ES-I3 (cell line): ENCODE results near the gene GPR75.
"Not testable (repeated sequence)": the region's sequence is repeated elsewhere in the genome, so short reads cannot be mapped to it uniquely, and the experiment has no call there.

Experiments
- H3K36me3 ChIP-seq: 2 replicates; pipeline ENCODE4 v1.6.1; 2013; ENCODE audit warnings: mild to moderate bottlenecking, low read length, control low read depth, moderate library complexity; ENCODE audit not compliant: insufficient read depth
- H3K4me1 ChIP-seq: 2 replicates; pipeline ENCODE4 v1.6.1; 2013; ENCODE audit warnings: mild to moderate bottlenecking, control low read depth, low read length; ENCODE audit not compliant: insufficient read depth
- H3K9ac ChIP-seq: 2 replicates; pipeline ENCODE4 v1.6.1; 2013; ENCODE audit warnings: low read depth, mild to moderate bottlenecking, low read length, moderate library complexity
- H3K9me3 ChIP-seq: 2 replicates; pipeline ENCODE4 v1.6.1; 2013; ENCODE audit warnings: mild to moderate bottlenecking, low read length, moderate library complexity; ENCODE audit not compliant: control insufficient read depth, insufficient read depth

GPR75 gene

DNA sequence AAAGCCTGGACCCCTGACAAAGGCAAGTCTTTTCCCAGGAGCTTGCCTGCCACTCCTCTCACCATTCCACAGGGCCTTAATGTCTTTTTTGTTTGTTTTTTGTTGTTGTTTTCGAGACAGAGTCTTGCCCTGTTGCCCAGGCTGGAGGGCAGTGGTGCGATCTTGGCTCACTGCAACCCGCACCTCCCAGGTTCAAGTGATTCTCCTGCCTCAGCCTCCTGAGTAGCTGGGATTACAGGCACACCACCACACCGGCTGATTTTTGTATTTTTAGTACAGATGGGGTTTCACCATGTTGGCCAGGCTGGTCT is 29.8 kb downstream of the GPR75 start:
- not testable (repeated sequence) for H3K36me3 ChIP-seq, H3K9me3 ChIP-seq, H3K9ac ChIP-seq
- peaks cover 18% of the 10 kb centered on the region for H3K4me1 ChIP-seq

GRCh38 chr2:53829273-53829979 is 30.3 kb downstream of the GPR75 start:
- H3K36me3 ChIP-seq, result no peaks in the 10 kb centered on the region
- no peaks in the 10 kb centered on the region for H3K9me3 ChIP-seq
- H3K9ac ChIP-seq, result no peak overlapping the region
- peaks cover 18% of the 10 kb centered on the region for H3K4me1 ChIP-seq

DNA sequence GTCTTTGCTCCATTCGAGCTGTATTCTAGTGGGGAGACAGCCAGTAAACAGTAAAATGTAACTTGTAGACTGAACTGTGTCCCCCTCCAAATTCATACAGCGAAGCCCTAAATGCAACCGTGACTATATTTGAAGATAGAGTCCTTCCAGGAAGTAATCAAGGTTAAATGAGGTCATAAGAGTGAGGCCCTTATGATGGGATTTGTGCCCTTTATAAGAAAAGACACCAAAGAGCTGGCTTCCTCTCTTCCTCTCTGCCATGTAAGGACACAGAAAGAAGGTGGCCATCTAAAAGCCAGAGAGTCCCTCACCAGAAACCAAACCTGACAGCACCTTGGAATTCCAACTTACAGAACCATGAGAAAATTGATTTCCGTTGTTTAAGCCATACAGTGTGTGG is 31.4 kb downstream of the GPR75 start:
- no peaks in the 10 kb centered on the region for H3K9me3 ChIP-seq
- no peak overlapping the region for H3K9ac ChIP-seq
- peaks cover 18% of the 10 kb centered on the region for H3K4me1 ChIP-seq
- no peaks in the 10 kb centered on the region for H3K36me3 ChIP-seq

GRCh38 chr2:53827398-53828175 is 32.2 kb downstream of the GPR75 start:
- Histone ChIP-seq H3K9me3 (no peaks in the 10 kb centered on the region), H3K36me3 (no peaks in the 10 kb centered on the region), H3K4me1 (peaks cover 18% of the 10 kb centered on the region), H3K9ac (no peak overlapping the region)

GRCh38 chr2:53826587-53827397 is 33.0 kb downstream of the GPR75 start:
- Histone ChIP-seq H3K4me1 (peaks cover 18% of the 10 kb centered on the region), H3K9me3 (no peaks in the 10 kb centered on the region), H3K9ac (no peak overlapping the region), H3K36me3 (no peaks in the 10 kb centered on the region)

DNA sequence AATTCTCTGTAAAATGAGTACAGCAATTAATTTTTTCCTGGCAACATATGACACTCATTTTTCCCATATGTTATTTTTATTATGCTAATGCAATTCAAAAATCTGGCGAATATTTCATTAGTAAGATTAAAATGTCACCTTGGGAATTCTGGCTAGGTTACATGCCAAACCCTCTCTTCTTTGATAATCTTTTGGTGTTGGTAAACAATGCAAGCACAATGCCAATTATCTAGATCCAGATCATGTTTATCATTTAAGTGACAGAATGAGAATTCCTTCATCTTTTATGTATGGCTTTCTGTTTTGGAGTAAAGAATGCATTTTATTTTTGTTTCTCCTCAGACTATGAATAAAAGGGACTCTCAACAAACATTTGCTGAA is 33.7 kb downstream of the GPR75 start:
- no peaks in the 10 kb centered on the region for H3K36me3 ChIP-seq
- no peak overlapping the region for H3K9ac ChIP-seq
- H3K9me3 ChIP-seq, result no peaks in the 10 kb centered on the region
- H3K4me1 ChIP-seq, result peaks cover 18% of the 10 kb centered on the region

DNA sequence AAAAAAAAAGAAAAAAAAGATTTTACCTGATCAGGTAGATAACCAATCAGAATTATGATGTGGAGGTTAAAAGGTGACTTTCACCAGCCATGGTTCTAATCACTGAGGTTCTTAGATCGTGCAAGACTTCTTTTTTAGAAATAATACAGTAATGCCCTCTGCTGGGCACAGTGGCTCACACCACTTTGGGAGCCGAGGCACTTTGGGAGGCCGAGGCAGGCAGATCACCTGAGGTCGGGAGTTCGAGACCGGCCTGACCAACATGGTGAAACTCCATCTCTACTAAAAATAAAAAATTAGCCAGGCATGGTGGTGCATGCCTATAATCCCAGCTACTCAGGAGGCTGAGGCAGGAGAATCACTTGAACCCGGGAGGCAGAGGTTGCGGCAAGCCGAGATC is 36.1 kb downstream of the GPR75 start:
- not testable (repeated sequence) for H3K9me3 ChIP-seq, H3K36me3 ChIP-seq, H3K9ac ChIP-seq
- H3K4me1 ChIP-seq, result peaks cover 22% of the 10 kb centered on the region

DNA sequence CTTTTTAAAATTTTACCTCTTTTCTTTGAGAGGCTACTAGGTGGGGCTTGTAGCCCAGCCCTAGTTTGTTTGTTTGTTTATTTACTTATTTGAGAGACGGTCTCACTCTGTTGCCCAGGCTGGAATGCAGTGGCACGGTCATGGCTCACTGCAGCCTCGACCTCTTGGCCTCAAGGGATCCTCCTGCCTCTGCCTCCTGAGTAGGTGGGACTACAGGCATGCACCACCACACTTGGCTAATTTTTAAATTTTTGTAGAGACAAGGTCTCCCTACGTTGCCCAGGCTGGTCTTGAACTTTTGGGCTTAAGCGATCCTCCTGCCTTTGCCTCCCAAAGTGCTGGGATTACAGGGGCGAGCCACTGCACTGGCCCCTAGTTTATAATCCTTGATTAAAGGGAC is 38.0 kb downstream of the GPR75 start:
- no peaks in the 10 kb centered on the region for H3K9me3 ChIP-seq
- no peak overlapping the region for H3K9ac ChIP-seq
- H3K36me3 ChIP-seq, result no peaks in the 10 kb centered on the region; the same call in 1 of the 2 replicates
- H3K4me1 ChIP-seq, result peaks cover 8% of the 10 kb centered on the region

DNA sequence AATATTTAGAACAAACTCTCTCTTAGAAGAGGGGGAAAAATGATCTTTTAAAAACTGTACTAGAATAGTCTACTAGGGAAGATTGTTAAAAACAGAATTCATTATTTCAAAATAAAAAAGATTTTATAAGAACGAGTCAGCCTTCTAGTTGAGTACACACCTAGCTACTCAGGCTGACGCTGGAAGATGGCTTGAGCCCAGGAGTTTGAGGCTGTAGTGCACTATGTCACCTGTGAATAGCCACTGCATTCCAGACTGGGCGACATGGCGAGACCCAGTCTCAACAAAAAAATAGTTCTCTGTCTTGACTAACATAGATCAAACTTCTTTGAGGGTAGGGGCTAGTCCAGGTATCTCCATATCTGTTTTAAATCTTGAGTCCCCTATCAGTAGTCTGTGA is 39.1 kb downstream of the GPR75 start:
- H3K4me1 ChIP-seq, result peaks cover 4% of the 10 kb centered on the region; the same call in 1 of the 2 replicates
- no peaks in the 10 kb centered on the region; the same call in 1 of the 2 replicates for H3K36me3 ChIP-seq
- no peaks in the 10 kb centered on the region for H3K9me3 ChIP-seq
- H3K9ac ChIP-seq, result no peak overlapping the region

DNA sequence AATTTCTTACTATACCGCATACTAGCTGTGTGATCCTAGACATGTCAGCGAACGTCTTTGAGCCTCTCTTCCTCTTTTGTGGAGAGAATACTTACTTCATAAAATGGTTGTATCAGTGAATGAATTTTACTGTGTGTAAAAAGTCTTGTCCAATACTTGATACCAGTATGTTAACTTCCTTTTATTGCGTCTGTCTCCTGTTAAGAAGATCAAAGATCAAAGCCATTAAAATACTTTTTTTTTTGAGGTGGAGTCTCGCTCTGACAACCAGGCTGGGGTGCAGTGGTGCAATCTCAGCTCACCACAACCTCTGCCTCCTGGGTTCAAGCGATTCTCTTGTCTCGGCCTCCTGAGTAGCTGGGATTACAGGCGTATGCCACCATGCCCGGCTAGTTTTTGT is 39.7 kb downstream of the GPR75 start:
- Histone ChIP-seq H3K9ac (no peak overlapping the region), H3K36me3 (no peaks in the 10 kb centered on the region; the same call in 1 of the 2 replicates), H3K4me1 (peaks cover 4% of the 10 kb centered on the region; the same call in 1 of the 2 replicates), H3K9me3 (no peaks in the 10 kb centered on the region)

GRCh38 chr2:53819634-53820033 is 40.1 kb downstream of the GPR75 start:
- no peak overlapping the region for H3K9ac ChIP-seq
- no peaks in the 10 kb centered on the region; the same call in 1 of the 2 replicates for H3K36me3 ChIP-seq
- peaks cover 4% of the 10 kb centered on the region; the same call in 1 of the 2 replicates for H3K4me1 ChIP-seq
- no peaks in the 10 kb centered on the region for H3K9me3 ChIP-seq

DNA sequence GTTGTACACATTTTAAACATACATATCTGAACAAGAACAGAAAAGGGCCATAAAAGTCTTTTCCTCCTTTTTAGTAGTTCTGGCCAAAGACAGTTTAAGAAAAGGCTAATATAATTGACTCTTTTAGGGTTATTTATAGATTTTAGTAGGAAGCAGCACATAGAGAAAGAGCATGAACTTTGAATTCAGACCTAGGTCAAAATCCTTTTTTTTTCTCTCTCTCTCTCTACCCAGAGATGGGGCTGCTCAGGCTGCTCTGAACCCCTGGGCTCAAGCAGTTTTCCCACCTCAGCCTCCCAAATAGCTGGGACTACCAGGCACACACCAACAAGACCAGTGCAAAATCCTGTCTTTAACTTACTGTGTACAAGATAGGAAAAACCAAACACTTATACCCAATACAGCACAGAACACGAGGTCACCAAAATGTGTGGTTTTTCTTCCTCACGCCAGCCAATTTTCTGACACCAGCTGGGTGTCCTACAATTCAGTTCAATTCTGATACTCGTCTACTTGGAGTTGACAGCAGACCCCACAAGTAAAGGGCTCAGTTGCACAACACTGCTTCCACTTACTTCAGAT is 40.8 kb downstream of the GPR75 start:
- peaks cover 4% of the 10 kb centered on the region; the same call in 1 of the 2 replicates for H3K4me1 ChIP-seq
- H3K9me3 ChIP-seq, result no peaks in the 10 kb centered on the region
- no peaks in the 10 kb centered on the region; the same call in 1 of the 2 replicates for H3K36me3 ChIP-seq
- H3K9ac ChIP-seq, result no peak overlapping the region

GRCh38 chr2:53813151-53813550 is 46.6 kb downstream of the GPR75 start:
- H3K9me3 ChIP-seq, result no peaks in the 10 kb centered on the region
- peaks cover 4% of the 10 kb centered on the region for H3K36me3 ChIP-seq
- H3K9ac ChIP-seq, result no peak overlapping the region
- no peaks in the 10 kb centered on the region for H3K4me1 ChIP-seq

DNA sequence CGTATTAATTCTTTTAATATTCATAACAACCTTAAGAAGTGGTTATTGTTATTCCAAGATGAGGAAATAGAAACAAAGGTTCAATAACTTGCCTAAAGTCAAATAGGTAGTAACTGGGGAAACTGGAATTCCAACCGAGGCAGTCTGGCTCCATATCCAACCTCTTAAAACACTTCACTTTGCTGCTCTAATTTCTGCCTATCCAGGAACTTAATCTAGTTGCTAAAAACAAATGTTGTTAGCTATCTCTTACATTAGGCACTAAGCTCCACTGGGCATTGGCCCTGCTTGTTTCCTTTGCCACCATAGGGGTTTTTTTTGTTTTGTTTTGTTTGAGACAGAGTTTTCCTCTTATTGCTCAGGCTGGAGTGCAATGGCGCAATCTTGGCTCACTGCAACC is 48.2 kb downstream of the GPR75 start:
- H3K9me3 ChIP-seq, result no peaks in the 10 kb centered on the region

More for the DNA sequence above, 48.2 kb downstream of the GPR75 start:
- Histone ChIP-seq H3K4me1 (no peaks in the 10 kb centered on the region), H3K9ac (no peak overlapping the region), H3K36me3 (peaks cover 5% of the 10 kb centered on the region)
